Erythroblast (primary cell): ENCODE data around the gene RNASEH2B.

Source experiments
- GATA1 ChIP-seq: IDR thresholded peaks from 2 replicates; pipeline ENCODE4 v1.6.1; 2011; ENCODE audit warnings: low read depth, mild to moderate bottlenecking, control low read depth, low read length, moderate library complexity
- POLR2A ChIP-seq: IDR thresholded peaks from 2 replicates; pipeline ENCODE4 v1.6.1; 2011; ENCODE audit warnings: mild to moderate bottlenecking, low read length

GRCh38 chr13:50932091-50932490 lies 22.5 kb downstream of the RNASEH2B start:
- TF ChIP-seq POLR2A (no peak), GATA1 (no peak)
